ENCODE measurements around the gene ATP2B1.

DNA sequence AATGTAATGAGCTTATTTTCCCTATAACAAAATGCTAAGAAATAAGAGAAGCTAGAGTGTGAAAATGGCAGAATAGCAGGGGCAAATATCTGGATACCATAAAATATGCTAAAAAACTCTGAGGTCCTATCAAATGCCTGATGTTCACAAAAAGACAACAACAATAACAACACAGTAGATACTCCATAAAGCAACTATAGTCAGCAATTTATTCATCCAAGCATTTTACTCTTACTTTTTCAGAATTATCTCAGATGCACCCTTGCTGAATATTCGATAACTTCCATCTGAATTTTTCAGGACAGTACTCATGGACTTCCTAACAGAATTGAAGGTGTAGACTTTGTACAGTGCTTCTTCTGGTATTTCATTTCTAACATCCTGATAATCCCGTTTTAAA is 88.9 kb downstream of the ATP2B1 start:
- TF ChIP-seq, protein P1, sequence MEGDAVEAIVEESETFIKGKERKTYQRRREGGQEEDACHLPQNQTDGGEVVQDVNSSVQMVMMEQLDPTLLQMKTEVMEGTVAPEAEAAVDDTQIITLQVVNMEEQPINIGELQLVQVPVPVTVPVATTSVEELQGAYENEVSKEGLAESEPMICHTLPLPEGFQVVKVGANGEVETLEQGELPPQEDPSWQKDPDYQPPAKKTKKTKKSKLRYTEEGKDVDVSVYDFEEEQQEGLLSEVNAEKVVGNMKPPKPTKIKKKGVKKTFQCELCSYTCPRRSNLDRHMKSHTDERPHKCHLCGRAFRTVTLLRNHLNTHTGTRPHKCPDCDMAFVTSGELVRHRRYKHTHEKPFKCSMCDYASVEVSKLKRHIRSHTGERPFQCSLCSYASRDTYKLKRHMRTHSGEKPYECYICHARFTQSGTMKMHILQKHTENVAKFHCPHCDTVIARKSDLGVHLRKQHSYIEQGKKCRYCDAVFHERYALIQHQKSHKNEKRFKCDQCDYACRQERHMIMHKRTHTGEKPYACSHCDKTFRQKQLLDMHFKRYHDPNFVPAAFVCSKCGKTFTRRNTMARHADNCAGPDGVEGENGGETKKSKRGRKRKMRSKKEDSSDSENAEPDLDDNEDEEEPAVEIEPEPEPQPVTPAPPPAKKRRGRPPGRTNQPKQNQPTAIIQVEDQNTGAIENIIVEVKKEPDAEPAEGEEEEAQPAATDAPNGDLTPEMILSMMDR (IDR thresholded peaks at IDR 0.05), result no peak
- TF ChIP-seq EP300 (IDR thresholded peaks at IDR 0.05) (no peak), POLR2A (IDR thresholded peaks at IDR 0.05) (no peak)
